VCaP (cell line): Measurements from ENCODE around the gene LHPP.

ENCODE experiments used
- H3K27ac ChIP-seq: fragments of 450-650 bp; 2 replicates; pipeline ENCODE4 v1.5.1; 2017
- TF ChIP-seq, protein P1 (sequence below): fragments of 450-650 bp; conservative IDR thresholded peaks from 2 replicates; pipeline ENCODE4 v1.5.1; 2017; ENCODE audit warnings: mild to moderate bottlenecking, moderate library complexity

The LHPP gene

DNA sequence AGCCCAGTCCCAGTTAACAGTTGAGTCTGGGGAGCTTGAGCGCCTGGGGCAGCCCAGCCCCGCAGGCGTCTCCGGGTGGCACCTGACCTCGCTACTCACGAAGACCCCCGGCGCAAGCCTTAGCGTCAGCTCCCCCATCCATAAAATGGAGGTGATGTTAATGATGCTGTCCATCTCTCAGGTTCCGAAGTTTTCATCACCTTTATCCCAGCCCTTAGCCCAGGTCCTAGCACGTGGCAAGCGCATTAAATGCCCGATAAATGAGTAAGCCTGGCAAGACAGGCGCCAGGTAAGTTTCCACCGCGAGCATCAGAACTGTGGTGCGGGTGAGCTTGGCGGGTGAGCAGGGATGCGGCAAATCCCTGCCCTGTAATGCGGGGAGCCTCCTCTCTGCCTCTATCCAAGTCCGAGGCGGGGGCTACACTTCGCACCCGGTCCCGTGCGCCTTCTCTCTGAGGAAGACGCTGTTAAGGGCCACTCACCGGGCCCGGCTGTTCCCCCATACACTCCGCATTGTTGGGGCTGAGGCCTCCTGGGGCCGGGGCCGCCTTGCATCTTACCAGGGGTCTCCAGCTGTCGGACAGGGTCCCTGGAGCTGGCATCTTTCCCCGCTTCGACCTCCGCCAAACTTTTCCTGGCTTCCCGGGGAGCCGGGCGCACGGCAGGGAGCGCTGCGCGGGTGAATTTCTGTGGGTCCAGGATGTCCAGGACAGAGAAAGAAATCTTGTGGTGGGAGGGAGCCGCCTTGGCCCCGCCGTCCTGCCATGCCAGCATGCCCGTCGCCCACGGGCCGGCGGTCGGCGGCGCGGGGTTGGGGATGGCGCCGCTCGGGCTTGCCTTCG, 12.2 kb upstream of the LHPP start:
- no peak overlapping the region for H3K27ac ChIP-seq
- TF ChIP-seq, protein P1, sequence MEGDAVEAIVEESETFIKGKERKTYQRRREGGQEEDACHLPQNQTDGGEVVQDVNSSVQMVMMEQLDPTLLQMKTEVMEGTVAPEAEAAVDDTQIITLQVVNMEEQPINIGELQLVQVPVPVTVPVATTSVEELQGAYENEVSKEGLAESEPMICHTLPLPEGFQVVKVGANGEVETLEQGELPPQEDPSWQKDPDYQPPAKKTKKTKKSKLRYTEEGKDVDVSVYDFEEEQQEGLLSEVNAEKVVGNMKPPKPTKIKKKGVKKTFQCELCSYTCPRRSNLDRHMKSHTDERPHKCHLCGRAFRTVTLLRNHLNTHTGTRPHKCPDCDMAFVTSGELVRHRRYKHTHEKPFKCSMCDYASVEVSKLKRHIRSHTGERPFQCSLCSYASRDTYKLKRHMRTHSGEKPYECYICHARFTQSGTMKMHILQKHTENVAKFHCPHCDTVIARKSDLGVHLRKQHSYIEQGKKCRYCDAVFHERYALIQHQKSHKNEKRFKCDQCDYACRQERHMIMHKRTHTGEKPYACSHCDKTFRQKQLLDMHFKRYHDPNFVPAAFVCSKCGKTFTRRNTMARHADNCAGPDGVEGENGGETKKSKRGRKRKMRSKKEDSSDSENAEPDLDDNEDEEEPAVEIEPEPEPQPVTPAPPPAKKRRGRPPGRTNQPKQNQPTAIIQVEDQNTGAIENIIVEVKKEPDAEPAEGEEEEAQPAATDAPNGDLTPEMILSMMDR = no peak

DNA sequence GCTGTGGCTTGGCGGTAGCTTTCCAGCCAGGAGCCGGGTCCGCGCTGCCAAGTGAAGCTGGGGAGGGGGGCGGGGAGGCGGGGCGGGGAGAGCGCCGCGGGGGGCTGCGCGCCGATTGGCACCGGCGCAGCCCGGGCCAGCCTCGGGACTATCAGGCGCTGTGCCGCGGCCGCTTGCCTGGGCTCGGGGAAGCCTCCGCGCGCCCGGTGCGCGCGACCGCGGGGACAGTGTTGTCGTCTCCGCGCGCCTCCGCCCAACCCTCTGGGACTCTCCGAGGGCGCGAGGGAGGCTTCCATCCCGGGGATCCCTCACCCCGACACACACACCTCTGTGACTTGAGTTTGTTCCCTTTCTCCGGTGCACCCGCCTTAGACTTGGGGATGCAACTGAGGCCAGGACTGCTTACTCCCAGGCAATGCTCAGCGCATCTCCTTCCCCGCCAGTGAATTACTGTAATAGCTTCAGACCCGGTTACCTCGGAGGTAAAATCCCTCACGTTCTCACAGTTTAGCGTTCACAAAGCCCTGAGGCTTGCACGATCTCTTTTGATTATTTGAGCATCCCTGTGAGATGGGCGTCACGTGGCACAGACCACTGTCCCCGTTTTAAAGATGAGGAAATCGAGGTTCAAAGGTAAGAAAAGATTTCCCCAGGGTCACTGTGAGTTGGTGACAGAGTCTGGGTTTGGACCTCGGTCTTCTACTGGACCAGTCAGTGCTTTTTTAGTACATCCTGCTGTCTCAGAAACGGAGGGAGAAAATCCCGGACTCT, 11.4 kb upstream of the LHPP start, which contains the start of gene NKX1-2:
TSS of gene NKX1-2 (minus strand) at position 24 of the 771 bp plus-strand sequence. CDS start 92 bp downstream, outside the sequence.
- TF ChIP-seq, protein P1 = no peak
- no peak within 1 kb of the TSS for H3K27ac ChIP-seq

DNA sequence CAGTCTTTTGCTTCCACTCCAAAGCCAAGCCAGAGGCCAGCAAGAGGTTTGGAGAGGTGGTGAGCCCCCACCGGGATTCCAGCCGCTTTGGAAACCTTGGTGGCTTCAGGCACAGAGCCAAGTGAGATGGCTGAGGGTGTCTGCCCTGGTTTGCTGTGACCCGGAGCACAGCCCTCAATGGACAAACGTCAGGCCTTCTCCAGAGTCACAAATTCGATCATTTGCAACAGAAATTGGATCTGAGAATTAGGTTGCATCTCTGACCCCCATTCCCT, 10.9 kb upstream of the LHPP start:
- TF ChIP-seq, protein P1 = no peak
- no peak overlapping the region for H3K27ac ChIP-seq

DNA sequence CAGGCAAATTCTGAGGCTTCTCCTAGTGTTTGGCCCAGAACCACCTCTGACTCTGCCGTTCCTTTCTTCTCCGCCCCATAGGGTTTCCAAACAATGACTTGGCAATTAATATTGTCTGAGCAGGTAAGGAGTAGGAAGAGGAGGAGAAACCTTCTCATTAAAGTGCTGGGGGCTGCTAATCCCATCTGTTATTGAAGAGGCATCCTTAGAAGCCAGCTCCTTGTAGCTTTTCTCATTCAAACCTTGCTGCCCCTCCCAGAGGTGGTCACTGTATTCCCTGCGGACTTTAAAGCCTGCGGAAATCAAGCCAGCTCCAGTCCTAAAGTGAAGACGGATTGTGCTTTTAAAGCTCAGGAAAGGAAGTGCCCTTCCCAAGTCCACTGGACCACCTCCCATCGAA, 10.3 kb upstream of the LHPP start:
- TF ChIP-seq, protein P1 = no peak
- no peak overlapping the region for H3K27ac ChIP-seq

DNA sequence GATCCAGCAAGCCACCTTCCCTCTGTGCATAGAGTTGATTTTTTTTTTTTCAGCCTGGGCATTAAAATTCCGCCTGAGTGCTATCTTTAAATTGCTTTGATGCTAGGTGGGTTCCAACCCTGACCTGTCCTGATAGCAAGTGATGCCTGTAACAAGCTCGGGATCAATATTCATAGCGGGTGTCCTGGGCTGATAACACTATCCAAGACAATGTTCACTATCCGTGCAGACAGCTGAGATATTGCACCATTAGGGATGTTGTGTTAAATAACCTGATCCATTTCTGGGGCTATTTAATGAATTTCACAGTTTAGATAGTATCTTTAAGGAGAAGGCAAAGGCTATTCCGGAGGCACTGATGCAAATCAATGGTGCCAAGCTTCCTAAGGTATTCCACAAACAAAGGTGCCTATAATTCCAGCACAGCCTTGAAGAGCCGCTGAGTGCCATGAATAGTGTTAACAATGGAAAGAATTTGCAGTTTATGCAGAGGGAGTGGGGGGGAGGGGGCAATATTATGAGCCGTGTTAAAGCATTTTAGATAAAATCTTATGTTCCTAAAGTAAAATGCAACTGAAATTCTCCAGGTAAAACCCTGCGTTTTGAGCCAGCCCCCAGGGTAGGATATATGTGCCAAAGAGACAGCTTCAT, 7.5 kb upstream of the LHPP start:
- no peak overlapping the region for H3K27ac ChIP-seq

DNA sequence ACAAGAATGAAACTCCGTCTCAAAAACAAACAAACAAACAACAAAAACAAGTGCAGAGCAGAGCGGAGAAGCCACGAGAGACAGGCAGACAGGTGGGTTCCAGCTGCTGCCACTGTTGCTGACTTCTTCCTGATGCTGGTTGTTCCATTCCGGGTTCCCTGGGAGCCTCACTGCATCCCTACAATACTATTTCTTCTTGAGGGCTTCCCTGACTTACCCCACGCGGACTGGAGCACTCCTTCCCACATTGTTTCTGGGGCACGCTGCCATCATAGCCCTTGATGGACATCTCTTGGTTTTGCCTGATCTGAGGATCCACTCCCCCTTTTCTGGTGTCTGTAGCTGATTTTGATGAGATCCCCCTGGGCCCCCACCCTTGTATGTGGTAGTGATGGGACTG, 6.2 kb upstream of the LHPP start:
- H3K27ac ChIP-seq = no peak overlapping the region
- TF ChIP-seq, protein P1 = no peak

More for the DNA sequence above, 7.5 kb upstream of the LHPP start:
- TF ChIP-seq, protein P1 = no peak

DNA sequence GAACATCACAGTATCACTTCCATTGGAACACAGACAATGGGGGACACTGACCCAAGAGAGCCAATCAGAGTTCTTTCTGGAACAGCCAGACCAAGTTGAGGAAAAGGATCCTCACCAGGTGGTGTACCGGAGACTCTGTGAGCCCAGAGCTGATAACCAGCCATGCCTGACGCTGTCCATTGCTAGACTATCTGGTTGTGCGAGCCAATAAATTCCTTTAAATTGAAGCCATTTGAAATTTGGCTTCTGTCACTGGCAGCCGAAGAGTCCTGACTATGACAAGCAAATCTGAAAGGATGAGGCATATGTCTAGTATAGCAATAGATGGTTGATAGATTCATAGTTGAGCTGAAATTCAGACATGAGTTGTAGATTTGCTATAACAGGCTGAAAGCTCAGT, 3.1 kb upstream of the LHPP start:
- TF ChIP-seq, protein P1 = no peak
- H3K27ac ChIP-seq = no peak overlapping the region
